ENCODE data around the gene RPL22. TPM values are rescaled to one million over a fixed set of nuclear protein-coding genes. Genes with fewer than 3 reads are reported as not detected.

The RPL22 gene
- total and polyA plus RNA-seq, 2 of the 13 experiments (the other 11 are each of a cell fraction or from before 2014, with no cell fraction given), result 214 to 545 TPM

DNA sequence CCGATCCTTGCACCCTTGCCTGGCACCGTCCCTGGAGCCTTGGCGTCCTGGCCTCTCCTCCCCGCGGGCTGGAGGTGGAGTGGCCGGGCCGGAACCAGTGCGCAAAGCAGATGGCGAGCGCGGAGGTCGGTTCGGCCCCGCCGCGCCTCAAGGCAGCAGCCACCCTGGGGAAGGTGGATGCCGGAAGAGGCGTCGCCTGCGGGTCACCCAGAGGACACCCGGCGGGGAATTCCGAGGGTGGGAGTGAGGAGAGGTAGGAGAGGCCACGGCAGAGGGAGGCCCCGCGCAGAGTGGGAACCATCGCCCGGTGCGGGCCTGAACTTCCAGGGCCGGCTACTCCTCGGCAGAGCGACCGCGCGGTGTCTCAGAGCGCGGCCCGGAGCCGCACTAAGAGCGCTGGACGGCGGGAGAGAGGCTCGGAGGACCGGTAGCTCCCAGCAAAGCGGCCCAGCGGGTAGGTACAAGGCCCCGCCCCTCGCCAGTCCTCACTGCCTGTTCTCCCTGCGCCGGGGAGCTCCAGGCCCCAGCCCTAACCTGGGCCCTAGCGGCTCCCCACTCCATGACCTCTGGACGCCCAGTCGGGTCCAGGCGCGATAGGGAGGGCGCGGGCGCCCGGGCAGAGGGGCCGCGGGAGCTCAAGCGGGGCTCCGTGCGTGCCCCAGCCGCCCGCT is 6.6 kb upstream of the RPL22 start, which contains the start of gene RNF207 (continued):
- TF ChIP-seq CAMTA2 (CRISPR knock-in tag; IDR thresholded peaks at IDR 0.05; ENCODE audit: borderline replicate concordance) (0 out of 2 replicates have a peak, but pooled peaks have one; percentile 35), PRMT3 (CRISPR knock-in tag; IDR thresholded peaks at IDR 0.05; ENCODE audit: borderline replicate concordance, low read depth) (no peak), ZNF207 (IDR thresholded peaks at IDR 0.05; ENCODE audit: borderline replicate concordance) (no peak), DNMT1 (CRISPR knock-in tag; IDR thresholded peaks at IDR 0.05) (no peak), ZNF441 (CRISPR knock-in tag; IDR thresholded peaks at IDR 0.05; ENCODE audit: borderline replicate concordance) (peak; percentile 57; the same call in 1 of the 2 replicates), SP1 (IDR thresholded peaks at IDR 0.05) (no peak), SP1 (CRISPR knock-in tag; IDR thresholded peaks at IDR 0.05) (no peak), GLI4 (CRISPR knock-in tag; IDR thresholded peaks at IDR 0.05; ENCODE audit: borderline replicate concordance) (peak; percentile 41; the same call in 1 of the 2 replicates), SATB2 (CRISPR knock-in tag; IDR thresholded peaks at IDR 0.05) (peak; percentile 68; the same call in 1 of the 2 replicates), ELF1 (CRISPR knock-in tag; IDR thresholded peaks at IDR 0.05) (peak; percentile 89), FOXO1 (CRISPR knock-in tag; IDR thresholded peaks at IDR 0.05) (no peak; the same call in 1 of the 2 replicates), HNF4A (CRISPR knock-in tag; IDR thresholded peaks at IDR 0.05) (no peak; the same call in none of the 2 replicates), NR3C1 (CRISPR knock-in tag; IDR thresholded peaks at IDR 0.05) (no peak)
- TF ChIP-seq, protein P1, sequence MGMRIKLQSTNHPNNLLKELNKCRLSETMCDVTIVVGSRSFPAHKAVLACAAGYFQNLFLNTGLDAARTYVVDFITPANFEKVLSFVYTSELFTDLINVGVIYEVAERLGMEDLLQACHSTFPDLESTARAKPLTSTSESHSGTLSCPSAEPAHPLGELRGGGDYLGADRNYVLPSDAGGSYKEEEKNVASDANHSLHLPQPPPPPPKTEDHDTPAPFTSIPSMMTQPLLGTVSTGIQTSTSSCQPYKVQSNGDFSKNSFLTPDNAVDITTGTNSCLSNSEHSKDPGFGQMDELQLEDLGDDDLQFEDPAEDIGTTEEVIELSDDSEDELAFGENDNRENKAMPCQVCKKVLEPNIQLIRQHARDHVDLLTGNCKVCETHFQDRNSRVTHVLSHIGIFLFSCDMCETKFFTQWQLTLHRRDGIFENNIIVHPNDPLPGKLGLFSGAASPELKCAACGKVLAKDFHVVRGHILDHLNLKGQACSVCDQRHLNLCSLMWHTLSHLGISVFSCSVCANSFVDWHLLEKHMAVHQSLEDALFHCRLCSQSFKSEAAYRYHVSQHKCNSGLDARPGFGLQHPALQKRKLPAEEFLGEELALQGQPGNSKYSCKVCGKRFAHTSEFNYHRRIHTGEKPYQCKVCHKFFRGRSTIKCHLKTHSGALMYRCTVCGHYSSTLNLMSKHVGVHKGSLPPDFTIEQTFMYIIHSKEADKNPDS (CRISPR knock-in tag; IDR thresholded peaks at IDR 0.05), result peak; percentile 43; the same call in 1 of the 2 replicates
- TF ChIP-seq, protein P2, sequence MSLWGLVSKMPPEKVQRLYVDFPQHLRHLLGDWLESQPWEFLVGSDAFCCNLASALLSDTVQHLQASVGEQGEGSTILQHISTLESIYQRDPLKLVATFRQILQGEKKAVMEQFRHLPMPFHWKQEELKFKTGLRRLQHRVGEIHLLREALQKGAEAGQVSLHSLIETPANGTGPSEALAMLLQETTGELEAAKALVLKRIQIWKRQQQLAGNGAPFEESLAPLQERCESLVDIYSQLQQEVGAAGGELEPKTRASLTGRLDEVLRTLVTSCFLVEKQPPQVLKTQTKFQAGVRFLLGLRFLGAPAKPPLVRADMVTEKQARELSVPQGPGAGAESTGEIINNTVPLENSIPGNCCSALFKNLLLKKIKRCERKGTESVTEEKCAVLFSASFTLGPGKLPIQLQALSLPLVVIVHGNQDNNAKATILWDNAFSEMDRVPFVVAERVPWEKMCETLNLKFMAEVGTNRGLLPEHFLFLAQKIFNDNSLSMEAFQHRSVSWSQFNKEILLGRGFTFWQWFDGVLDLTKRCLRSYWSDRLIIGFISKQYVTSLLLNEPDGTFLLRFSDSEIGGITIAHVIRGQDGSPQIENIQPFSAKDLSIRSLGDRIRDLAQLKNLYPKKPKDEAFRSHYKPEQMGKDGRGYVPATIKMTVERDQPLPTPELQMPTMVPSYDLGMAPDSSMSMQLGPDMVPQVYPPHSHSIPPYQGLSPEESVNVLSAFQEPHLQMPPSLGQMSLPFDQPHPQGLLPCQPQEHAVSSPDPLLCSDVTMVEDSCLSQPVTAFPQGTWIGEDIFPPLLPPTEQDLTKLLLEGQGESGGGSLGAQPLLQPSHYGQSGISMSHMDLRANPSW (CRISPR knock-in tag; IDR thresholded peaks at IDR 0.05; ENCODE audit: borderline replicate concordance), result no peak; the same call in 1 of the 2 replicates
- TF ChIP-seq, protein P3, sequence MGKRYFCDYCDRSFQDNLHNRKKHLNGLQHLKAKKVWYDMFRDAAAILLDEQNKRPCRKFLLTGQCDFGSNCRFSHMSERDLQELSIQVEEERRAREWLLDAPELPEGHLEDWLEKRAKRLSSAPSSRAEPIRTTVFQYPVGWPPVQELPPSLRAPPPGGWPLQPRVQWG (CRISPR knock-in tag; IDR thresholded peaks at IDR 0.05; ENCODE audit: borderline replicate concordance, low read depth), result no peak
- TF ChIP-seq, protein P4, sequence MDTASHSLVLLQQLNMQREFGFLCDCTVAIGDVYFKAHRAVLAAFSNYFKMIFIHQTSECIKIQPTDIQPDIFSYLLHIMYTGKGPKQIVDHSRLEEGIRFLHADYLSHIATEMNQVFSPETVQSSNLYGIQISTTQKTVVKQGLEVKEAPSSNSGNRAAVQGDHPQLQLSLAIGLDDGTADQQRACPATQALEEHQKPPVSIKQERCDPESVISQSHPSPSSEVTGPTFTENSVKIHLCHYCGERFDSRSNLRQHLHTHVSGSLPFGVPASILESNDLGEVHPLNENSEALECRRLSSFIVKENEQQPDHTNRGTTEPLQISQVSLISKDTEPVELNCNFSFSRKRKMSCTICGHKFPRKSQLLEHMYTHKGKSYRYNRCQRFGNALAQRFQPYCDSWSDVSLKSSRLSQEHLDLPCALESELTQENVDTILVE (CRISPR knock-in tag; IDR thresholded peaks at IDR 0.05), result peak; percentile 74; the same call in 1 of the 2 replicates
- TF ChIP-seq, protein P5, sequence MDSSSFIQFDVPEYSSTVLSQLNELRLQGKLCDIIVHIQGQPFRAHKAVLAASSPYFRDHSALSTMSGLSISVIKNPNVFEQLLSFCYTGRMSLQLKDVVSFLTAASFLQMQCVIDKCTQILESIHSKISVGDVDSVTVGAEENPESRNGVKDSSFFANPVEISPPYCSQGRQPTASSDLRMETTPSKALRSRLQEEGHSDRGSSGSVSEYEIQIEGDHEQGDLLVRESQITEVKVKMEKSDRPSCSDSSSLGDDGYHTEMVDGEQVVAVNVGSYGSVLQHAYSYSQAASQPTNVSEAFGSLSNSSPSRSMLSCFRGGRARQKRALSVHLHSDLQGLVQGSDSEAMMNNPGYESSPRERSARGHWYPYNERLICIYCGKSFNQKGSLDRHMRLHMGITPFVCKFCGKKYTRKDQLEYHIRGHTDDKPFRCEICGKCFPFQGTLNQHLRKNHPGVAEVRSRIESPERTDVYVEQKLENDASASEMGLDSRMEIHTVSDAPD (CRISPR knock-in tag; IDR thresholded peaks at IDR 0.05), result no peak
- TF ChIP-seq, protein P6, sequence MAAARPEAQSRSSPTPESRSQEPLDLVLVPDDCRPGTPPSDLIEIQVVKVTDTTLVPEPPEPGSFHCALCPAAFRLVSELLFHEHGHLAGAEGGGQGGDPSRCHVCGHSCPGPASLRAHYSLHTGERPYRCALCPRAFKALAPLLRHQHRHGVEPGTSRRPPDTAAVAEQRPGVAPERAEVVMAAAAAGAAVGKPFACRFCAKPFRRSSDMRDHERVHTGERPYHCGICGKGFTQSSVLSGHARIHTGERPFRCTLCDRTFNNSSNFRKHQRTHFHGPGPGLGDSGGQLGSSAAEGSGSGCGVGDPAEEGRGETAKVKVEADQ (CRISPR knock-in tag; IDR thresholded peaks at IDR 0.05; ENCODE audit: borderline replicate concordance), result peak; percentile 54; the same call in 1 of the 2 replicates
